Smooth muscle cell (in vitro differentiated cells): ENCODE measurements around the gene CXCL17. TPM values are rescaled to one million over a fixed set of nuclear protein-coding genes. Genes with fewer than 3 reads are reported as not detected.
"Not testable (repeated sequence)": the region's sequence is repeated elsewhere in the genome, so short reads cannot be mapped to it uniquely, and the experiment has no call there.

Experiments
- DNase-seq: peaks from one replicate; lab custom pipeline; 2025; ENCODE audit not compliant: unreplicated experiment; lab: John Stamatoyannopoulos, UW
- H2AFZ ChIP-seq: fragments of 200-600 bp; sonication (generic); 2 replicates; pipeline ENCODE4 v1.6.0; 2016; ENCODE audit warnings: antibody characterized with exemption, low read depth, mild to moderate bottlenecking
- H3F3A ChIP-seq: fragments of 200-600 bp; sonication (generic); 2 replicates; pipeline ENCODE4 v1.6.0; 2017; ENCODE audit warnings: antibody characterized with exemption, low read depth
- H3K27ac ChIP-seq: fragments of 200-600 bp; sonication (generic); 2 replicates; pipeline ENCODE4 v1.5.1; 2016; ENCODE audit warnings: low read depth, mild to moderate bottlenecking
- H3K27me3 ChIP-seq: fragments of 200-600 bp; sonication (generic); 2 replicates; pipeline ENCODE4 v1.6.1; 2016; ENCODE audit warnings: low read depth, mild to moderate bottlenecking
- H3K36me3 ChIP-seq: fragments of 200-600 bp; sonication (generic); 2 replicates; pipeline ENCODE4 v1.5.1; 2016; ENCODE audit warnings: low read depth
- H3K4me1 ChIP-seq: fragments of 200-600 bp; sonication (generic); 2 replicates; pipeline ENCODE4 v1.5.1; 2016; ENCODE audit warnings: low read depth
- H3K4me2 ChIP-seq: fragments of 200-600 bp; sonication (generic); 2 replicates; pipeline ENCODE4 v1.6.0; 2016; ENCODE audit warnings: mild to moderate bottlenecking
- H3K4me3 ChIP-seq: fragments of 200-600 bp; sonication (generic); 2 replicates; pipeline ENCODE4 v1.5.1; 2016; ENCODE audit warnings: mild to moderate bottlenecking
- H3K79me2 ChIP-seq: fragments of 200-600 bp; sonication (generic); 2 replicates; pipeline ENCODE4 v1.6.0; 2016; ENCODE audit warnings: low read depth, mild to moderate bottlenecking
- H3K9ac ChIP-seq: fragments of 200-600 bp; sonication (generic); 2 replicates; pipeline ENCODE4 v1.6.0; 2016; ENCODE audit warnings: low read depth
- H3K9me3 ChIP-seq: fragments of 200-600 bp; sonication (generic); replicated peaks from 2 replicates; pipeline ENCODE4 v1.5.1; 2016; ENCODE audit warnings: low read depth
- H4K20me1 ChIP-seq: fragments of 200-600 bp; sonication (generic); 2 replicates; pipeline ENCODE4 v1.6.0; 2016; ENCODE audit warnings: low read depth
- WGBS: methylation state at CpG from one replicate; pipeline ENCODE4 v1.1.7; 2016; ENCODE audit warnings: low lambda C conversion rate; 5-methylcytosine and 5-hydroxymethylcytosine counted together
- polyA plus RNA-seq: library from polyadenylated mRNA; unstranded; fragments of >200 nt; fragmentation: Nextera tagmentation; extraction: Ambion mirVana; gene quantifications from 2 replicates; pipeline ENCODE4 v1.2.1, GENCODE V29; 2016
- total RNA-seq: library from RNA; depleted of rRNA; stranded (reverse); fragments of >200 nt; gene quantifications from 2 replicates; pipeline ENCODE4 v1.2.3, GENCODE V29; 2014
- TF ChIP-seq, protein P1 (sequence below): fragments of 200-600 bp; sonication (generic); IDR thresholded peaks from 2 replicates; pipeline ENCODE4 v1.5.1; 2017; ENCODE audit warnings: borderline replicate concordance, mild to moderate bottlenecking, antibody characterized with exemption; ENCODE audit not compliant: insufficient read depth, poor library complexity, severe bottlenecking

Gene CXCL17
- total and polyA plus RNA-seq, 2 experiments from 2014 or later: not detected

DNA sequence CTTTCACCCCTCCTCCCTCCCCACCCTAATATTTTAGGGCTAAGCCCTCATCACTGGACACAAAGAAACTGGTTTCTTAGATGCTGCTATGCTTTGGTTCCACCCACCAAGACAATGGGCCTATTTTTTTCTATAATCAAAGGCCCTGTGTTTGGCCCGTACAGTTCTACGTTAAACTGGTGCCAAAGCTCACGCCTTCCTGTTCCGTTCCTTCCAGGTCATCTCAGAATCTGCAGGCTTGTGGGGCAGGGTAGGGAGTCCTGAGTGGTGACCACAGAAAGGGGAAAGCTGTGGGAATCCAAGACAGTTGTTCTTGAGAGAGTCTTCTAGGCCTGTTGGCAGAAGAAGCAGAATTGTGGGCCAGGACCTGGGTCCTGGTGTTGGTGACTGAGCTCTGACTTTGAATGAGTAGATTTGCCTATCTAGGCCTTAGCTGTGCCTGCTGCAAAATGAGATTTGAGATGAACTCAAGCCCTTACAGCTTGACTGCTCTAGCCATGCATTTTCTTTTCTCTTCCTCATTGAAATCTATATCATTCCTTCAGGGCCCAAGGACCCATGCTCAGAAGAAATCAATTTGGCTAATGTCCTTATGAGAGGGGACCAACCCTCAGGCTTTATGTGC lies 19.1 kb upstream of the CXCL17 start:
- H3K79me2 ChIP-seq: no peaks in the 10 kb centered on the region
- no peaks in the 10 kb centered on the region for H3K27me3 ChIP-seq
- H3K9me3 ChIP-seq: no peaks in the 10 kb centered on the region
- H3K9ac ChIP-seq: no peak overlapping the region
- no peak overlapping the region for H3K4me2 ChIP-seq
- no peak overlapping the region for H3K27ac ChIP-seq
- H2AFZ ChIP-seq: no peak overlapping the region
- DNase-seq: no peak
- peaks cover 2% of the 10 kb centered on the region for H3F3A ChIP-seq
- TF ChIP-seq, protein P1, sequence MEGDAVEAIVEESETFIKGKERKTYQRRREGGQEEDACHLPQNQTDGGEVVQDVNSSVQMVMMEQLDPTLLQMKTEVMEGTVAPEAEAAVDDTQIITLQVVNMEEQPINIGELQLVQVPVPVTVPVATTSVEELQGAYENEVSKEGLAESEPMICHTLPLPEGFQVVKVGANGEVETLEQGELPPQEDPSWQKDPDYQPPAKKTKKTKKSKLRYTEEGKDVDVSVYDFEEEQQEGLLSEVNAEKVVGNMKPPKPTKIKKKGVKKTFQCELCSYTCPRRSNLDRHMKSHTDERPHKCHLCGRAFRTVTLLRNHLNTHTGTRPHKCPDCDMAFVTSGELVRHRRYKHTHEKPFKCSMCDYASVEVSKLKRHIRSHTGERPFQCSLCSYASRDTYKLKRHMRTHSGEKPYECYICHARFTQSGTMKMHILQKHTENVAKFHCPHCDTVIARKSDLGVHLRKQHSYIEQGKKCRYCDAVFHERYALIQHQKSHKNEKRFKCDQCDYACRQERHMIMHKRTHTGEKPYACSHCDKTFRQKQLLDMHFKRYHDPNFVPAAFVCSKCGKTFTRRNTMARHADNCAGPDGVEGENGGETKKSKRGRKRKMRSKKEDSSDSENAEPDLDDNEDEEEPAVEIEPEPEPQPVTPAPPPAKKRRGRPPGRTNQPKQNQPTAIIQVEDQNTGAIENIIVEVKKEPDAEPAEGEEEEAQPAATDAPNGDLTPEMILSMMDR: no peak
- no peaks in the 10 kb centered on the region for H4K20me1 ChIP-seq
- no peaks in the 10 kb centered on the region for H3K36me3 ChIP-seq
- peaks cover 6% of the 10 kb centered on the region for H3K4me1 ChIP-seq
- WGBS: 96% methylated on average over 4 of the region's 4 CpGs
- H3K4me3 ChIP-seq: no peak overlapping the region

DNA sequence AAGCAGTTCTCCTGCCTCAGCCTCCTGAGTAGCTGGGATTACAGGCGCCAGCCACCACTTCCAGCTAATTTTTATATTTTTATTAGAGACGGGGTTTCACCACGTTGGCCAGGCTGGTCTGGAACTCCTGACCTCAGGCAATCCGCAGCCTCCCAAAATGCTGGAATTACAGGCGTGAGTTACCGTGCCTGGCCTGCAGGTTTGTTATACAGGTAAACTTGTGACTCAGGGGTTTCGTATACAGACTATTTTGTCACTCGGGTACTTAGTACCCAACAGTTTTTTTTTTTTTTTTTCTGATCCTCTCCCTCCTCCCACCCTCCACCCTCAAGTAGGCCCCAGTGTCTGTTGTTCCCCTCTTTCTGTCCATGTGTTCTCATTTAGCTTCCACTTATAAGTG lies 18.5 kb upstream of the CXCL17 start:
- WGBS: 86% methylated on average over 8 of the region's 8 CpGs
- not testable (repeated sequence) for H4K20me1 ChIP-seq, DNase-seq

DNA sequence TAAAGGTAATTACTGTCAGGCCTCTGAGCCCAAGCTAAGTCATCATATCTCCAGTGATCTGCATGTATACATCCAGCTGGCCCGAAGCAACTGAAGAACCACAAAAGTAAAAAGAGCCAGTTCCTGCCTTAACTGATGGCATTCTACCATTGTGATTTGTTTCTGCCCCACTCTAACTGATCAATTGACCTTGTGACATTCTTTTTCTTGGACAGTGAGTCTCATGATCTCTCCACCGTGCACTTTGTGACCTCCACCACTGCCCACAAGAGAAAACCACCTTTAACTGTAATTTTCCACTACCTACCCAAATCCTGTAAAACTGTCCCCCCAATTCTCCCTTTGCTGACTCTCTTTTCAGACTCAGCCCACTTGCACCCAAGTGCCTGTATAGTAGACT lies 17.2 kb upstream of the CXCL17 start:
- 85% methylated on average over 2 of the region's 2 CpGs for WGBS
- Histone ChIP-seq H3K4me2 (no peak overlapping the region), H3K36me3 (no peaks in the 10 kb centered on the region), H3K9ac (no peak overlapping the region), H3K9me3 (no peaks in the 10 kb centered on the region), H3F3A (no peaks in the 10 kb centered on the region), H3K4me3 (no peak overlapping the region), H3K27ac (no peak overlapping the region), H4K20me1 (no peaks in the 10 kb centered on the region), H3K27me3 (no peaks in the 10 kb centered on the region), H2AFZ (no peak overlapping the region), H3K79me2 (no peaks in the 10 kb centered on the region), H3K4me1 (no peaks in the 10 kb centered on the region)
- no peak for DNase-seq
- TF ChIP-seq, protein P1: no peak

More for the DNA sequence above, 18.5 kb upstream of the CXCL17 start:
- not testable (repeated sequence) for H3K4me3 ChIP-seq, H3K9ac ChIP-seq, H3F3A ChIP-seq, H3K27me3 ChIP-seq, H3K79me2 ChIP-seq, H3K4me1 ChIP-seq, H3K36me3 ChIP-seq, H2AFZ ChIP-seq, H3K27ac ChIP-seq, H3K9me3 ChIP-seq, H3K4me2 ChIP-seq

DNA sequence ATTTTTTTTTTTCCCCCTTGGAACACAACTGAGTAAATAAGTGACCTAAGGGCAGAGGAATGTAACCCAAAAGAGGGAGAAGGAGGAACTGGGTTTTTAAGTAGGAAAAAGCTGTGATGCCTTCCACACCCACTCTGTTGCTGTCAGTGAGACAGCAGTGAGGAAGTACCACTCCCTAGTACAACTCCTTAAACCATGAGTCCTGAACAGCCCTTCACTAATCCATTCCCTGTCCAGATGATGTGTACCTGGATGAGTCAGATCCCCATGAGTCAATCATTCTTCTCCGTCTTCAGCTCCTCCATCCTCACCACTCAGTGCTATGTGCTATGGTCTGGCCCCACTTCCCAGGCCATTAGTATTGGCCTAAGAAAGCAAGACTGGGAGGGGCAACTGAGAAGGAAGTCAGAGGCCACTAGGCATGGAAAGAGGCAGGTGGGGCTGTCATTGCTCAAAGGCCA lies 12.9 kb upstream of the CXCL17 start:
- H2AFZ ChIP-seq: no peak overlapping the region
- no peaks in the 10 kb centered on the region for H4K20me1 ChIP-seq
- no peaks in the 10 kb centered on the region for H3F3A ChIP-seq
- H3K79me2 ChIP-seq: no peaks in the 10 kb centered on the region
- no peaks in the 10 kb centered on the region for H3K4me1 ChIP-seq
- TF ChIP-seq, protein P1: no peak
- no peak overlapping the region for H3K9ac ChIP-seq
- H3K4me2 ChIP-seq: no peak overlapping the region
- no peaks in the 10 kb centered on the region for H3K36me3 ChIP-seq
- H3K4me3 ChIP-seq: no peak overlapping the region
- H3K27ac ChIP-seq: no peak overlapping the region
- no peaks in the 10 kb centered on the region for H3K9me3 ChIP-seq
- no peak for DNase-seq
- 60% methylated on average over 1 of the region's 1 CpG for WGBS
- no peaks in the 10 kb centered on the region for H3K27me3 ChIP-seq
